ENCODE results near the gene LOXL3. TPM values are rescaled to one million over a fixed set of nuclear protein-coding genes. Genes with fewer than 3 reads are reported as not detected.

LOXL3 gene
- total and polyA plus RNA-seq, 2 donors (not counting 1 experiment from before 2014, with no cell fraction given), result 0.97 to 1.2 TPM

DNA sequence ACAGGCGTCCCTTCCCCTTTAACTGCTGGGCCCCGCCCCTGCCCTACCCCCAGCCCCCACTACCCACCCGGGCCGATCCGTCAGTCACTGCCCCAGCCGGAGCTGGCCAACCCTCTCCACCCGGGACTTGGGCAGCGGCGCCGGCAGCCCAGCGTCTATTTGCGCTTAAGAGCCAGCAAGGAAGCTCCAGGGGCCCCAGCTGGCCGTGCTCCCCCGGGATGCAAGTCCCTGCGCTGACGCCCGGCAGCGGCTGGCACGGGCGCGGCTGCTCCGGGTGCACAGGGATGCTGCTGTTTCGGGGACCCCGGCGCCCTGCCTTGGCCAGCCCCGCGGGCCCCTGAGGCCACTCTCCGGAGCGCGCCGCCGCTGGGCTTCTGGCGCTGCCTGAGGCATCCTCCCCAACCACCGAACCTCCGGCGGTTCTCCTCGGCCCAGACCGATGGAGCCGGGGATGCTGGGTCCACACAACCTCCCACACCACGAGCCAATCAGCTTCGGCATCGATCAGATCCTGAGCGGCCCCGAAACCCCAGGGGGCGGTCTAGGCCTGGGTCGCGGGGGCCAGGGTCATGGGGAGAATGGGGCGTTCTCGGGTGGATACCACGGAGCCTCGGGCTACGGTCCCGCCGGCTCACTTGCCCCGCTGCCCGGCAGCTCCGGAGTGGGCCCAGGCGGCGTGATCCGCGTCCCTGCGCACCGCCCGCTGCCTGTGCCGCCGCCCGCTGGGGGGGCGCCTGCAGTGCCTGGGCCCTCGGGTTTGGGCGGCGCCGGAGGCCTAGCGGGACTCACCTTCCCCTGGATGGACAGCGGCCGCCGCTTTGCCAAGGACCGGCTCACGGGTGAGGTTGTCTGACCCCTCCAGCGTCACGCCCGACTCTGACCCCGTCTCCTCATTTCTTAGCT is 39.1 kb downstream of the LOXL3 start, which contains the start of gene TLX2:
TSS of gene TLX2 (plus strand) at position 83 of the 903 bp plus-strand sequence. CDS start at position 440, 357 bp downstream.
- H2AFZ ChIP-seq (ENCODE audit: insufficient read depth, low read depth, low read length, poor library complexity, severe bottlenecking), result peak within 1 kb of the TSS; percentile 71
- H3K9ac ChIP-seq (ENCODE audit: low read length), result peak within 1 kb of the TSS; percentile 67
- intact Hi-C loops (cut with micrococcal nuclease), result no loop called here
- Mint-ChIP-seq H3K4me1 (peaks cover 28% of the 10 kb centered on the region), H3K9me3 (ENCODE audit: insufficient read depth) (no peaks in the 10 kb centered on the region), H3K4me3 (peak within 1 kb of the TSS; percentile 82), H3K27ac (peak within 1 kb of the TSS; percentile 53), H3K27me3 (peaks cover 64% of the 10 kb centered on the region)
- ATAC-seq (ENCODE audit: low read depth) (peak; percentile 22), DNase-seq (peak; percentile 65)
- TF ChIP-seq CTCF (IDR thresholded peaks at IDR 0.05), result no peak
- TF ChIP-seq EZH2 (IDR thresholded peaks at IDR 0.05; ENCODE audit: borderline replicate concordance, insufficient read depth, low read depth, low read length, poor library complexity, severe bottlenecking), result peak; percentile 98
- H3K4me3 ChIP-seq (ENCODE audit: control extremely low read depth in 1 of 5, extremely low read depth in 1 of 5, insufficient read depth in 1 of 5, low read depth in 2 of 5, low read length in 4 of 5), result peak within 1 kb of the TSS in 3 of 5 experiments; percentile 28 to 68 (median 50)
- 3% methylated on average over 73 of the region's 82 CpGs for WGBS (ENCODE audit: insufficient coverage)
- peak within 1 kb of the TSS; percentile 96 for H3K4me2 ChIP-seq (replicated peaks; ENCODE audit: low read depth, low read length, poor library complexity, severe bottlenecking)
- H3K79me2 ChIP-seq (ENCODE audit: control insufficient read depth, insufficient read depth, low read length), result no peaks in the 10 kb centered on the region
- H3K36me3 ChIP-seq (replicated peaks in 1 of 2; ENCODE audit: control extremely low read depth in 1 of 2, control insufficient read depth in 1 of 2, extremely low read depth in 1 of 2, insufficient read depth in 2 of 2, low read length in 1 of 2), result no peaks in the 10 kb centered on the region
- ChIA-PET POLR2A (interaction anchor here (0.5 to 1.7 kb wide), 3 partner anchors 15 to 54 kb away, joined by 3 to 8 read pairs (median 7); partner anchors contain the start of genes AUP1 and HTRA2), CTCF (interaction anchor here (0.8 to 1.6 kb wide), 2 partner anchors 11 to 73 kb away, joined by 3 to 4 read pairs; no protein-coding TSS in a partner anchor)
- H4K20me1 ChIP-seq (ENCODE audit: control insufficient read depth, insufficient read depth, low read length, poor library complexity, severe bottlenecking), result peaks cover 6% of the 10 kb centered on the region
- peaks cover 36 to 50% of the 10 kb centered on the region in 2 donors for H3K4me1 ChIP-seq (ENCODE audit: control insufficient read depth in 2 of 2, insufficient read depth in 2 of 2, low read length in 2 of 2)
- H3K27me3 ChIP-seq (replicated peaks in 1 of 4; ENCODE audit: control extremely low read depth in 1 of 4, control insufficient read depth in 3 of 4, insufficient read depth in 4 of 4, low read length in 3 of 4), result peaks cover 2 to 91% (median 64%) of the 10 kb centered on the region in 4 experiments
- H3K9me3 ChIP-seq (ENCODE audit: control extremely low read depth in 1 of 3, control insufficient read depth in 2 of 3, insufficient read depth in 1 of 3, low read length in 2 of 3), result peaks cover 0 to 31% (median 1%) of the 10 kb centered on the region in 3 donors
- no peak within 1 kb of the TSS for H3K27ac ChIP-seq (ENCODE audit: low read length in 2 of 2)
